OCI-LY7 (cell line): ENCODE results near the gene NREP.

Experiments used
- CTCF ChIP-seq: fragments of 200-600 bp; sonication (generic); conservative IDR thresholded peaks from 2 replicates; pipeline ENCODE4 v1.5.1; 2014; ENCODE audit warnings: mild to moderate bottlenecking, antibody characterized with exemption, low read length, moderate library complexity, mixed read lengths
- EZH2phosphoT487 ChIP-seq: fragments of 200-600 bp; sonication (generic); IDR thresholded peaks from 2 replicates; pipeline ENCODE4 v1.6.1; 2018; ENCODE audit warnings: low read depth, borderline replicate concordance, mild to moderate bottlenecking, mixed run types, antibody characterized with exemption, low read length, moderate library complexity, mixed read lengths

- TF ChIP-seq CTCF: no peak
- no peak for TF ChIP-seq EZH2phosphoT487
Measured at GRCh38 chr5:111697215-111697614, 59.8 kb downstream of the NREP start.
